Peyer's patch (tissue), 4 donors: ENCODE data around the gene PCBP3.

Experiments used
- POLR2A ChIP-seq, 2 donors: fragments of 450-650 bp; IDR thresholded peaks; one replicate each; pipeline ENCODE4 v1.5.1; 2017; ENCODE audit warnings: antibody characterized with exemption in 2 of 2, mild to moderate bottlenecking in 2 of 2, moderate library complexity in 2 of 2
- TF ChIP-seq, protein P1 (sequence below), 6 experiments: fragments of 450-650 bp in 4 of 6; fragments of 200-600 bp in 2 of 6; sonication (generic) in 1 of 6; IDR thresholded peaks; one replicate each; pipeline ENCODE4 v1.5.1; 2017 to 2019; ENCODE audit warnings: antibody characterized with exemption in 6 of 6, mild to moderate bottlenecking in 3 of 6, moderate library complexity in 1 of 6

DNA sequence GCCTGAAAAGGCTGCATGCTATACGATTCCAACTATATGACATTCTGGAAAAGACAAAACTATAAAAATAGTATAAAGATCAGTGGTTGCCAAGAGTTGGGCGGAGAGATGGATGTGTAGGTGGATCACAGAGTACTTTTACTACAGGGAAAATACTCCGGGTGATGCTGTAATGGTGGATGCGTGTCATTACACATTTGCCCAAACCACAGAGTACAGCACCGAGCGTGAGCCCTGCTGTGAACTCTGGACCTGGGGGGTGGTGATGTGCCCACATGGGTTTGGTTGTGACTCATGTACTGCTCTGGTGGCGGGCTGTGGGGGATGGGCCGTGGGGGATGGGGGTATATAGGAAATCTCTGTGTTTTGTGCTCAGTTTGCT, 175.4 kb downstream of the PCBP3 start:
- TF ChIP-seq, protein P1, sequence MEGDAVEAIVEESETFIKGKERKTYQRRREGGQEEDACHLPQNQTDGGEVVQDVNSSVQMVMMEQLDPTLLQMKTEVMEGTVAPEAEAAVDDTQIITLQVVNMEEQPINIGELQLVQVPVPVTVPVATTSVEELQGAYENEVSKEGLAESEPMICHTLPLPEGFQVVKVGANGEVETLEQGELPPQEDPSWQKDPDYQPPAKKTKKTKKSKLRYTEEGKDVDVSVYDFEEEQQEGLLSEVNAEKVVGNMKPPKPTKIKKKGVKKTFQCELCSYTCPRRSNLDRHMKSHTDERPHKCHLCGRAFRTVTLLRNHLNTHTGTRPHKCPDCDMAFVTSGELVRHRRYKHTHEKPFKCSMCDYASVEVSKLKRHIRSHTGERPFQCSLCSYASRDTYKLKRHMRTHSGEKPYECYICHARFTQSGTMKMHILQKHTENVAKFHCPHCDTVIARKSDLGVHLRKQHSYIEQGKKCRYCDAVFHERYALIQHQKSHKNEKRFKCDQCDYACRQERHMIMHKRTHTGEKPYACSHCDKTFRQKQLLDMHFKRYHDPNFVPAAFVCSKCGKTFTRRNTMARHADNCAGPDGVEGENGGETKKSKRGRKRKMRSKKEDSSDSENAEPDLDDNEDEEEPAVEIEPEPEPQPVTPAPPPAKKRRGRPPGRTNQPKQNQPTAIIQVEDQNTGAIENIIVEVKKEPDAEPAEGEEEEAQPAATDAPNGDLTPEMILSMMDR (IDR thresholded peaks at IDR 0.05), result no peak
- TF ChIP-seq POLR2A (IDR thresholded peaks at IDR 0.05), result no peak
